Heart left ventricle (tissue), 16 donors: ENCODE data around the gene TBX4. TPM values are rescaled to one million over a fixed set of nuclear protein-coding genes. Genes with fewer than 3 reads are reported as not detected.

Source experiments
- ATAC-seq, 4 donors: fragments of 200-7000 bp; cut with Tn5 transposase; one replicate each; pipeline ENCODE4 v1.9.1; 2020 to 2022; ENCODE audit warnings: moderate library complexity in 4 of 4, mild to moderate bottlenecking in 3 of 4, moderate number of reproducible peaks in 1 of 4
- DNase-seq, 5 donors: peaks; one replicate each; pipeline ENCODE4 v3.0.0-alpha.2; 2020
- H3K27ac ChIP-seq, 12 donors: fragments of 200-600 bp; sonication (generic) in 4 of 12; one replicate each; pipeline versions ENCODE4 v1.5.0 to v1.8.0; 2016 to 2022; ENCODE audit warnings: mild to moderate bottlenecking in 2 of 12
- H3K27me3 ChIP-seq, 9 donors: fragments of 200-600 bp; sonication (generic) in 2 of 9; one replicate each; pipeline versions ENCODE4 v1.5.1 to v1.8.0; 2016 to 2022; ENCODE audit warnings: mild to moderate bottlenecking in 3 of 9
- H3K36me3 ChIP-seq, 9 donors: fragments of 200-600 bp; sonication (generic) in 2 of 9; one replicate each; pipeline versions ENCODE4 v1.5.0 to v1.8.0; 2018 to 2022; ENCODE audit warnings: mild to moderate bottlenecking in 2 of 9
- H3K4me1 ChIP-seq, 12 donors: fragments of 200-600 bp; sonication (generic) in 4 of 12; one replicate each; pipeline versions ENCODE4 v1.5.0 to v1.8.0; 2016 to 2022; ENCODE audit warnings: mild to moderate bottlenecking in 3 of 12
- H3K4me3 ChIP-seq, 12 donors: fragments of 200-600 bp; sonication (generic) in 4 of 12; one replicate each; pipeline versions ENCODE4 v1.5.0 to v1.8.0; 2017 to 2022; ENCODE audit warnings: mild to moderate bottlenecking in 9 of 12, moderate library complexity in 4 of 12
- H3K9me3 ChIP-seq, 12 donors: fragments of 200-600 bp; sonication (generic) in 4 of 12; one replicate each; pipeline versions ENCODE4 v1.5.0 to v1.8.0; 2016 to 2022; ENCODE audit warnings: mild to moderate bottlenecking in 1 of 12
- POLR2A ChIP-seq, 2 donors: fragments of 450-650 bp; IDR thresholded peaks; one replicate each; pipeline ENCODE4 v1.6.1; 2017; ENCODE audit warnings: antibody characterized with exemption in 2 of 2, mild to moderate bottlenecking in 2 of 2, moderate library complexity in 2 of 2
- WGBS, 4 donors: extraction: QIAGEN DNeasy Blood & Tissue Kit in 2 of 4; methylation state at CpG; one replicate each; pipeline versions ENCODE4 v1.1.5 to v1.1.7; 2013 to 2018; 5-methylcytosine and 5-hydroxymethylcytosine counted together
- intact Hi-C, 10 donors: fragments of 100-400 bp; cut with DNase I; formaldehyde crosslinking; loops; one replicate each; pipeline versions ENCODE4 v1.11.1 to v1.14.2; 2022
- polyA plus RNA-seq, 2 donors: library from polyadenylated mRNA; stranded (reverse); fragments of 200-250 nt; gene quantifications; one replicate each; pipeline ENCODE4 v1.2.3, GENCODE V29; 2013
- total RNA-seq, 9 donors: library from RNA; depleted of rRNA in 2 of 9; stranded (reverse); fragments of >200 nt in 2 of 9; fragmentation: NEBNext Ultra II Directional in 3 of 9; extraction: Animal tissue kit (Norgen Biotek cat#: 25700) in 3 of 9; gene quantifications; one replicate each; pipeline versions ENCODE4 v1.1.0 to v1.2.4, GENCODE V29; 2016 to 2023
- TF ChIP-seq, protein P1 (sequence below), 12 donors: fragments of 200-600 bp; sonication (generic) in 4 of 12; IDR thresholded peaks; one replicate each; pipeline versions ENCODE4 v1.5.0 to v1.8.0; 2018 to 2022; ENCODE audit warnings: antibody characterized with exemption in 12 of 12, mild to moderate bottlenecking in 5 of 12
- donor health status: ischemic (EF 13 %, LVEDD 7.1; RV severe dilation, severe dysfunction).
- donor health status: healthy with polysubstance abuse.
- donor health status: DM: no; HTN: yes; CAD: no.
- donor health status: DM: no; HTN: no; CAD: no.
- donor health status: ischemic (EF 25% LVEDD 6.9; RV normal size, moderate dysfunction).
- donor health status: ischemic (EF 25% LVEDD 5.7; RV mildly dilated, moderate dysfunction).
- donor health status: healthy.
- donor health status: DM: yes; HTN: yes; CAD: no.
- donor health status: ischemic (EF 35%, LVEDD 5.7; RV mildly dilated, moderate dysfunction).
- donor health status: nonischemic (EF 11% LVEDD 7.7; RV severe dilation, severe dysfunction).
- donor health status: DM: yes; HTN: yes; CAD: no.
- donor health status: PGD.
- donor health status: ischemic (EF 29% LVEDD 5.4; RV normal size, mild dysfunction).
- donor health status: nonischemic (EF 23%, LVEDD 6.1; RV moderate dilation, normal function).

Gene TBX4
- total and polyA plus RNA-seq, 11 donors: 0.07 to 0.29 (median 0.10) TPM; not detected in 7

DNA sequence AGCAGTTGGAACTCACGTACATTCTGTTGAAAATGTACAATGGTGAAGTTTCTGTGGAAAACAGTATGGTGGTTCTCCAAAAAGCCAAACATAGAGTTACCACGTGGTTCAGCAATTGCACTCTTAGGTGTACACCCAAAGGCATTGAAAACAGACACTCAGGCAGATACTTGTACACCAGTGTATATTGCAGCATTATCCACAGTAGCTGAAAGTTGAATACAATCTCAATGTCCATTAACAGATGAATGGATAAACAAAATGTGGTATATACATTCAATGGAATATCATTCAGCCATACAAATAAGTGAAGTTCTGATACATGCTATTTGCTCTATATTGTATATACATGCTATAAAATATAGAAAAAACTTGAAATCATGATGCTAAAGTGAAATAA is 29.4 kb upstream of the TBX4 start:
- Histone ChIP-seq H3K4me3 (no peak overlapping the region), H3K9me3 (no peaks in the 10 kb centered on the region), H3K27ac (no peak overlapping the region), H3K36me3 (no peaks in the 10 kb centered on the region), H3K27me3 (peaks cover 4 to 78% (median 30%) of the 10 kb centered on the region in 9 donors), H3K4me1 (no peaks in the 10 kb centered on the region)
- no peak for DNase-seq
- 42 to 69% (median 55%) methylated on average over 2 of the region's 2 CpGs for WGBS, 4 donors
- ATAC-seq: no peak
- TF ChIP-seq, protein P1, sequence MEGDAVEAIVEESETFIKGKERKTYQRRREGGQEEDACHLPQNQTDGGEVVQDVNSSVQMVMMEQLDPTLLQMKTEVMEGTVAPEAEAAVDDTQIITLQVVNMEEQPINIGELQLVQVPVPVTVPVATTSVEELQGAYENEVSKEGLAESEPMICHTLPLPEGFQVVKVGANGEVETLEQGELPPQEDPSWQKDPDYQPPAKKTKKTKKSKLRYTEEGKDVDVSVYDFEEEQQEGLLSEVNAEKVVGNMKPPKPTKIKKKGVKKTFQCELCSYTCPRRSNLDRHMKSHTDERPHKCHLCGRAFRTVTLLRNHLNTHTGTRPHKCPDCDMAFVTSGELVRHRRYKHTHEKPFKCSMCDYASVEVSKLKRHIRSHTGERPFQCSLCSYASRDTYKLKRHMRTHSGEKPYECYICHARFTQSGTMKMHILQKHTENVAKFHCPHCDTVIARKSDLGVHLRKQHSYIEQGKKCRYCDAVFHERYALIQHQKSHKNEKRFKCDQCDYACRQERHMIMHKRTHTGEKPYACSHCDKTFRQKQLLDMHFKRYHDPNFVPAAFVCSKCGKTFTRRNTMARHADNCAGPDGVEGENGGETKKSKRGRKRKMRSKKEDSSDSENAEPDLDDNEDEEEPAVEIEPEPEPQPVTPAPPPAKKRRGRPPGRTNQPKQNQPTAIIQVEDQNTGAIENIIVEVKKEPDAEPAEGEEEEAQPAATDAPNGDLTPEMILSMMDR (IDR thresholded peaks at IDR 0.05): no peak
- no peak for TF ChIP-seq POLR2A (IDR thresholded peaks at IDR 0.05)
- intact Hi-C loops: loop anchor here in 1 of 10 donors (5.0 kb wide), 1 partner anchor 124 kb away; no protein-coding TSS in a partner anchor

GRCh38 chr17:61423967-61424649 is 28.1 kb upstream of the TBX4 start:
- TF ChIP-seq, protein P1 (IDR thresholded peaks at IDR 0.05): no peak
- no peak for TF ChIP-seq POLR2A (IDR thresholded peaks at IDR 0.05)
- no peaks in the 10 kb centered on the region for H3K36me3 ChIP-seq
- intact Hi-C loops: loop anchor here in 1 of 10 donors (5.0 kb wide), 1 partner anchor 123 kb away; no protein-coding TSS in a partner anchor

GRCh38 chr17:61425682-61426481 is 26.3 kb upstream of the TBX4 start:
- Histone ChIP-seq H3K27ac (no peak overlapping the region), H3K4me3 (no peak overlapping the region), H3K27me3 (peaks cover 4 to 64% (median 26%) of the 10 kb centered on the region in 9 donors), H3K36me3 (no peaks in the 10 kb centered on the region), H3K4me1 (no peaks in the 10 kb centered on the region), H3K9me3 (no peaks in the 10 kb centered on the region)
- 46 to 56% (median 49%) methylated on average over 11 of the region's 11 CpGs for WGBS, 4 donors
- TF ChIP-seq POLR2A (IDR thresholded peaks at IDR 0.05): no peak
- TF ChIP-seq, protein P1 (IDR thresholded peaks at IDR 0.05): no peak
- intact Hi-C loops: no loop called here
- ATAC-seq (no peak), DNase-seq (no peak)

More at GRCh38 chr17:61423967-61424649, 28.1 kb upstream of the TBX4 start:
- no peaks in the 10 kb centered on the region for H3K9me3 ChIP-seq
- H3K27me3 ChIP-seq: peaks cover 4 to 75% (median 30%) of the 10 kb centered on the region in 9 donors
- no peak overlapping the region for H3K27ac ChIP-seq
- H3K4me1 ChIP-seq: no peaks in the 10 kb centered on the region
- no peak for DNase-seq
- 76 to 84% (median 81%) methylated on average over 10 of the region's 10 CpGs for WGBS, 4 donors
- no peak for ATAC-seq
- no peak overlapping the region for H3K4me3 ChIP-seq
